IMR-90 (cell line): ENCODE data around the gene UPF1. TPM values are rescaled to one million over a fixed set of nuclear protein-coding genes. Genes with fewer than 3 reads are reported as not detected.

Experiments
- ATAC-seq: fragments of 200-7000 bp; cut with Tn5 transposase; 2 replicates; pipeline ENCODE4 v1.9.1; 2020; ENCODE audit warnings: low read depth, mild to moderate bottlenecking, moderate library complexity
- BruUV-seq: library from RNA; stranded (reverse); fragments of 400-500 nt; replicated peaks from 2 replicates; lab custom pipeline; 2021; lab: Mats Ljungman, UMichigan
- CTCF ChIA-PET: fragments of 300-600 bp; formaldehyde crosslinking; extraction: SDS; loops from one replicate; lab custom pipeline; 2021; ENCODE audit warnings: antibody characterized with exemption; lab: Yijun Ruan, JAX
- POLR2A ChIA-PET: fragments of 300-600 bp; sonication (Branson Sonifier 250); formaldehyde crosslinking; loops from one replicate; lab custom pipeline; 2022; ENCODE audit warnings: antibody characterized with exemption; ENCODE audit not compliant: unreplicated experiment; lab: Charles Lee
- DNase-seq: peaks from one replicate; pipeline ENCODE4 v3.0.0; 2013
- H2AFZ ChIP-seq: replicated peaks from 2 replicates; pipeline ENCODE3; 2013; ENCODE audit warnings: low read length, mild to moderate bottlenecking; ENCODE audit not compliant: poor library complexity
- H2AK5ac ChIP-seq: 2 replicates; pipeline ENCODE4 v1.6.1; 2013; ENCODE audit warnings: low read depth, low read length, inconsistent platforms
- H2AK9ac ChIP-seq: replicated peaks from 2 replicates; pipeline ENCODE3; 2013; ENCODE audit warnings: mild to moderate bottlenecking, low read depth, low read length, moderate library complexity; ENCODE audit not compliant: poor library complexity
- H2BK120ac ChIP-seq: 2 replicates; pipeline ENCODE4 v1.6.1; 2013; ENCODE audit warnings: low read depth, low read length, inconsistent platforms
- H2BK15ac ChIP-seq: 3 replicates; pipeline ENCODE4 v1.6.1; 2013; ENCODE audit warnings: low read depth, low read length, inconsistent platforms
- H2BK20ac ChIP-seq: 2 replicates; pipeline ENCODE4 v1.6.1; 2013; ENCODE audit warnings: low read depth, mild to moderate bottlenecking, inconsistent platforms, low read length, moderate library complexity
- H2BK5ac ChIP-seq: 2 replicates; pipeline ENCODE4 v1.6.1; 2013; ENCODE audit warnings: mild to moderate bottlenecking, low read depth, low read length, inconsistent platforms; ENCODE audit not compliant: poor library complexity, severe bottlenecking
- H3K14ac ChIP-seq: replicated peaks from 2 replicates; pipeline ENCODE4 v1.6.1; 2013; ENCODE audit warnings: low read depth, low read length, inconsistent platforms
- H3K18ac ChIP-seq: 2 replicates; pipeline ENCODE4 v1.6.1; 2013; ENCODE audit warnings: low read depth, low read length, control low read depth
- H3K23ac ChIP-seq: 2 replicates; pipeline ENCODE4 v1.6.1; 2013; ENCODE audit warnings: low read depth, low read length, inconsistent platforms
- H3K27ac ChIP-seq: 2 replicates; pipeline ENCODE4 v1.5.1; 2013; ENCODE audit warnings: mild to moderate bottlenecking, control low read depth, low read length; ENCODE audit not compliant: insufficient read depth
- H3K27me3 ChIP-seq: 2 replicates; pipeline ENCODE4 v1.6.1; 2013; ENCODE audit warnings: low read length; ENCODE audit not compliant: control insufficient read depth, insufficient read depth
- H3K36me3 ChIP-seq: 2 replicates; pipeline ENCODE4 v1.6.1; 2013; ENCODE audit warnings: low read length, mixed read lengths; ENCODE audit not compliant: control insufficient read depth, insufficient read depth
- H3K4ac ChIP-seq: 2 replicates; pipeline ENCODE4 v1.6.1; 2013; ENCODE audit warnings: low read depth, low read length, inconsistent platforms
- H3K4me1 ChIP-seq: 2 replicates; pipeline ENCODE4 v1.6.1; 2013; ENCODE audit warnings: low read length, mixed read lengths; ENCODE audit not compliant: control insufficient read depth, insufficient read depth
- H3K4me2 ChIP-seq: 2 replicates; pipeline ENCODE4 v1.6.1; 2013; ENCODE audit warnings: low read depth, mild to moderate bottlenecking, control low read depth, low read length, moderate library complexity
- H3K4me3 ChIP-seq: 2 replicates; pipeline ENCODE4 v1.5.1; 2013; ENCODE audit warnings: low read depth, mild to moderate bottlenecking, control low read depth, low read length, moderate library complexity; ENCODE audit not compliant: insufficient read depth
- H3K56ac ChIP-seq: 2 replicates; pipeline ENCODE4 v1.6.1; 2013; ENCODE audit warnings: low read length, inconsistent platforms; ENCODE audit not compliant: insufficient read depth; ENCODE audit errors: extremely low read depth
- H3K79me1 ChIP-seq, 2 experiments: 2 replicates each; pipeline ENCODE4 v1.6.1; 2013; ENCODE audit warnings: low read length in 2 of 2, inconsistent platforms in 1 of 2, low read depth in 1 of 2
- H3K9ac ChIP-seq: 2 replicates; pipeline ENCODE4 v1.6.1; 2013; ENCODE audit warnings: low read depth, low read length, control low read depth
- H3K9me1 ChIP-seq: 2 replicates; pipeline ENCODE4 v1.6.1; 2013; ENCODE audit warnings: low read length, inconsistent platforms; ENCODE audit not compliant: insufficient read depth
- H3K9me3 ChIP-seq: 2 replicates; pipeline ENCODE4 v1.6.1; 2013; ENCODE audit warnings: low read length; ENCODE audit not compliant: control insufficient read depth, insufficient read depth
- H4K20me1 ChIP-seq: 2 replicates; pipeline ENCODE4 v1.6.1; 2013; ENCODE audit warnings: low read length, inconsistent platforms; ENCODE audit not compliant: insufficient read depth
- H4K5ac ChIP-seq: 2 replicates; pipeline ENCODE4 v1.6.1; 2013; ENCODE audit warnings: mild to moderate bottlenecking, low read depth, low read length, control low read depth
- H4K8ac ChIP-seq, 2 experiments: 2 replicates each; pipeline ENCODE4 v1.6.1; 2013; ENCODE audit warnings: low read depth in 2 of 2, low read length in 2 of 2, control low read depth in 1 of 2, inconsistent platforms in 1 of 2
- H4K91ac ChIP-seq: 2 replicates; pipeline ENCODE4 v1.6.1; 2013; ENCODE audit warnings: low read depth, low read length, inconsistent platforms; ENCODE audit not compliant: insufficient read depth
- BHLHE40 ChIP-seq: fragments of 150-350 bp; IDR thresholded peaks from 2 replicates; pipeline ENCODE4 v1.6.1; 2016; ENCODE audit warnings: mild to moderate bottlenecking, low read depth, low read length
- CEBPB ChIP-seq: IDR thresholded peaks from 2 replicates; pipeline ENCODE4 v1.6.1; 2012; ENCODE audit warnings: low read depth, low read length, improper control_type of control experiment
- CHD1 ChIP-seq: IDR thresholded peaks from 2 replicates; pipeline ENCODE4 v1.6.1; 2012; ENCODE audit warnings: low read depth, low read length, improper control_type of control experiment
- CTCF ChIP-seq: conservative IDR thresholded peaks from 2 replicates; pipeline ENCODE4 v1.5.1; 2012; ENCODE audit warnings: mild to moderate bottlenecking, low read depth, low read length, improper control_type of control experiment
- FOS ChIP-seq: fragments of 150-350 bp; IDR thresholded peaks from 2 replicates; pipeline ENCODE4 v1.6.1; 2016; ENCODE audit warnings: low read depth, low read length
- MAFK ChIP-seq: IDR thresholded peaks from 2 replicates; pipeline ENCODE4 v1.6.1; 2012; ENCODE audit warnings: low read depth, low read length, improper control_type of control experiment
- MAZ ChIP-seq: IDR thresholded peaks from 2 replicates; pipeline ENCODE4 v1.6.1; 2012; ENCODE audit warnings: low read depth, mild to moderate bottlenecking, low read length, improper control_type of control experiment, moderate library complexity, borderline replicate concordance
- MXI1 ChIP-seq: IDR thresholded peaks from 2 replicates; pipeline ENCODE4 v1.6.1; 2012; ENCODE audit warnings: low read depth, mild to moderate bottlenecking, low read length, moderate library complexity, borderline replicate concordance
- NFE2L2 ChIP-seq: fragments of 150-350 bp; IDR thresholded peaks from 2 replicates; pipeline ENCODE4 v1.6.1; 2016; ENCODE audit warnings: low read depth, mild to moderate bottlenecking, low read length
- POLR2A ChIP-seq: IDR thresholded peaks from 2 replicates; pipeline ENCODE4 v1.6.1; 2012; ENCODE audit warnings: mild to moderate bottlenecking, low read depth, low read length
- RAD21 ChIP-seq: IDR thresholded peaks from 2 replicates; pipeline ENCODE4 v1.6.1; 2012; ENCODE audit warnings: low read length, improper control_type of control experiment
- RCOR1 ChIP-seq: IDR thresholded peaks from 2 replicates; pipeline ENCODE4 v1.6.1; 2012; ENCODE audit warnings: mild to moderate bottlenecking, low read length, improper control_type of control experiment; ENCODE audit not compliant: insufficient replicate concordance
- RFX5 ChIP-seq: IDR thresholded peaks from 2 replicates; pipeline ENCODE4 v1.8.0; 2012; ENCODE audit warnings: low read depth, mild to moderate bottlenecking, low read length, moderate library complexity
- SMC3 ChIP-seq: fragments of 150-350 bp; IDR thresholded peaks from 2 replicates; pipeline ENCODE4 v1.6.1; 2016; ENCODE audit warnings: low read depth, mild to moderate bottlenecking, antibody characterized with exemption, low read length, moderate library complexity
- USF2 ChIP-seq: fragments of 150-350 bp; IDR thresholded peaks from 2 replicates; pipeline ENCODE4 v1.6.1; 2017; ENCODE audit warnings: mild to moderate bottlenecking, antibody characterized with exemption, low read length, low read depth
- WGBS, 2 experiments: methylation state at CpG; one replicate each; pipeline versions ENCODE4 v1.1.5 to v1.1.7; 2013; ENCODE audit warnings: missing lambda C conversion rate in 2 of 2; ENCODE audit not compliant: insufficient read length in 1 of 2; ENCODE audit errors: extremely low coverage in 2 of 2; 5-methylcytosine and 5-hydroxymethylcytosine counted together
- dilution Hi-C: fragments of 300-500 bp; cut with HindIII; formaldehyde crosslinking; loops from one replicate; pipeline ENCODE4 v1.14.3; 2018; ENCODE audit warnings: low sequenced_read_pairs; ENCODE audit not compliant: unreplicated experiment
- in situ Hi-C: fragments of 300-500 bp; cut with MboI; formaldehyde crosslinking; loops from 3 replicates; pipeline ENCODE4 v1.14.3; 2019; ENCODE audit warnings: low sequenced_read_pairs, inconsistent platforms, mixed read lengths
- intact Hi-C: fragments of 100-400 bp; cut with micrococcal nuclease; formaldehyde crosslinking; loops from 2 replicates; pipeline ENCODE4 v1.10.0; 2022
- polyA plus RNA-seq, 3 experiments: library from polyadenylated mRNA; depleted of rRNA; stranded (reverse); fragments of >200 nt; gene quantifications; 2 replicates each; pipeline ENCODE4 v1.2.3, GENCODE V29; 2012; ENCODE audit warnings: low replicate concordance in 1 of 3
- total RNA-seq: library from RNA; depleted of rRNA; stranded (reverse); fragments of >200 nt; gene quantifications from 2 replicates; pipeline ENCODE4 v1.2.3, GENCODE V29; 2012
- TF ChIP-seq, protein P1 (sequence below): fragments of 150-350 bp; IDR thresholded peaks from 2 replicates; pipeline ENCODE4 v1.6.1; 2016; ENCODE audit warnings: low read depth, mild to moderate bottlenecking, low read length, moderate library complexity, borderline replicate concordance

The UPF1 gene
- total and polyA plus RNA-seq, 2 of the 4 experiments (the other 2 are of a cell fraction), result 31.2 to 50.3 TPM

DNA sequence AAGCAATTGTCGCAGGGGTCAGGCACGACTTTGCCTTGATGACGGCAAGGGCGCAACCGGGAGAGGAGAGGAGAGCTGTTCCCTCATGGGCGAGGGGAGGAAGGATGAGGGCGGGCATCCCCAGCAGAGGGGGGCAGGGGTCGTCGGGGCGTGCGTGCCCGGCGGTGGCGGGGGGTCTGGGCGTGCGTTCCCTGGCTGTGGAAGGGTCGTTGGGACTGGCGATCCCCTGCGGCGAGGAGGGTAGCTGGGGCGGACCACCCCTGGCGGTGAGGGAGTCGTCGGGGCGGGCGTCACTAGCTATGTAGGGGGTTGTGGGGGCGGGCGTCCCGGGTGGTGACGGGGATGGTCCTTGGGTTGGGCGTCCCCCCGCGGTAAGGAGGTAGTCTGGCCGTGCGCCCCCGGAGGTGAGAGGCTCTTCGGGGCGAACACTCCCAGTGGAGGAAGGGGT lies 42.3 kb upstream of the UPF1 start:
- H2BK15ac ChIP-seq, result no peak overlapping the region
- peaks cover 11% of the 10 kb centered on the region; the same call in 1 of the 2 replicates for H4K20me1 ChIP-seq
- H3K9ac ChIP-seq, result no peak overlapping the region
- DNase-seq, result no peak
- peaks cover 2% of the 10 kb centered on the region; the same call in 1 of the 2 replicates for H3K4me1 ChIP-seq
- H3K56ac ChIP-seq, result no peak overlapping the region
- ATAC-seq, result no peak
- H3K14ac ChIP-seq, result no peak overlapping the region
- no peaks in the 10 kb centered on the region for H3K79me1 ChIP-seq
- no peak overlapping the region for H4K91ac ChIP-seq
- intact Hi-C loops, result no loop called here
- no TSS peak for BruUV-seq
- H3K9me3 ChIP-seq, result peaks cover 4% of the 10 kb centered on the region
- H3K4ac ChIP-seq, result no peak overlapping the region
- H3K36me3 ChIP-seq, result no peaks in the 10 kb centered on the region
- peaks cover 2% of the 10 kb centered on the region; the same call in 1 of the 2 replicates for H3K9me1 ChIP-seq
- H4K5ac ChIP-seq, result no peak overlapping the region
- 0% methylated on average over 1 of the region's 38 CpGs; no CpG with 5 or more reads in 1 of the 2 experiments for WGBS, 2 experiments
- H2AK9ac ChIP-seq, result no peak overlapping the region
- H2AFZ ChIP-seq, result peak overlapping the region; percentile 32
- H4K8ac ChIP-seq, result no peak overlapping the region
- dilution Hi-C loops, result no loop called here
- H3K23ac ChIP-seq, result no peak overlapping the region
- H2AK5ac ChIP-seq, result no peak overlapping the region
- ChIA-PET POLR2A (no interaction called here), CTCF (no interaction called here)
- peaks cover 77% of the 10 kb centered on the region for H3K27me3 ChIP-seq
- H3K4me3 ChIP-seq, result no peak overlapping the region
- H3K4me2 ChIP-seq, result no peak overlapping the region; the same call in 1 of the 2 replicates
- in situ Hi-C loops, result no loop called here
- no peak overlapping the region for H2BK5ac ChIP-seq
- H3K27ac ChIP-seq, result no peak overlapping the region
- no peak overlapping the region for H3K18ac ChIP-seq
- TF ChIP-seq RAD21 (no peak), CEBPB (no peak), SMC3 (no peak), BHLHE40 (no peak), NFE2L2 (no peak), CHD1 (no peak), MAZ (no peak), CTCF (no peak), RCOR1 (no peak), MAFK (no peak), MXI1 (no peak), FOS (no peak), USF2 (no peak), RFX5 (no peak), POLR2A (no peak)
- TF ChIP-seq, protein P1, sequence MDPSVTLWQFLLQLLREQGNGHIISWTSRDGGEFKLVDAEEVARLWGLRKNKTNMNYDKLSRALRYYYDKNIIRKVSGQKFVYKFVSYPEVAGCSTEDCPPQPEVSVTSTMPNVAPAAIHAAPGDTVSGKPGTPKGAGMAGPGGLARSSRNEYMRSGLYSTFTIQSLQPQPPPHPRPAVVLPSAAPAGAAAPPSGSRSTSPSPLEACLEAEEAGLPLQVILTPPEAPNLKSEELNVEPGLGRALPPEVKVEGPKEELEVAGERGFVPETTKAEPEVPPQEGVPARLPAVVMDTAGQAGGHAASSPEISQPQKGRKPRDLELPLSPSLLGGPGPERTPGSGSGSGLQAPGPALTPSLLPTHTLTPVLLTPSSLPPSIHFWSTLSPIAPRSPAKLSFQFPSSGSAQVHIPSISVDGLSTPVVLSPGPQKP, result no peak
- H2BK120ac ChIP-seq, result no peak overlapping the region
- H2BK20ac ChIP-seq, result no peak overlapping the region
